ENCODE data around the gene CTNNB1. TPM values are rescaled to one million over a fixed set of nuclear protein-coding genes. Genes with fewer than 3 reads are reported as not detected.

CTNNB1 gene
- total and polyA plus RNA-seq, 2 of the 13 experiments (the other 11 are each of a cell fraction or from before 2014, with no cell fraction given), result 398 to 489 TPM

GRCh38 chr3:41267975-41268640 lies 68.8 kb downstream of the CTNNB1 start (continued):
- TF ChIP-seq KDM6A (CRISPR knock-in tag; IDR thresholded peaks at IDR 0.05; ENCODE audit: low read depth) (peak; percentile 68; the same call in 1 of the 2 replicates), USF2 (IDR thresholded peaks at IDR 0.05; ENCODE audit: low read depth, low read length) (0 out of 2 replicates have a peak, but pooled peaks have one; percentile 21), USF2 (CRISPR knock-in tag; IDR thresholded peaks at IDR 0.05; ENCODE audit: borderline replicate concordance) (no peak), IKZF4 (CRISPR knock-in tag; IDR thresholded peaks at IDR 0.05; ENCODE audit: borderline replicate concordance, low read depth, not compliant biosample characterization) (no peak), MLXIP (CRISPR knock-in tag; IDR thresholded peaks at IDR 0.05; ENCODE audit: borderline replicate concordance) (no peak), ZC3H4 (CRISPR knock-in tag; IDR thresholded peaks at IDR 0.05; ENCODE audit: borderline replicate concordance) (no peak), TOE1 (CRISPR knock-in tag; IDR thresholded peaks at IDR 0.05) (0 out of 2 replicates have a peak, but pooled peaks have one; percentile 77), ZNF230 (CRISPR knock-in tag; IDR thresholded peaks at IDR 0.05) (peak; percentile 79), GLMP (CRISPR knock-in tag; IDR thresholded peaks at IDR 0.05; ENCODE audit: borderline replicate concordance) (no peak), KLF6 (CRISPR knock-in tag; IDR thresholded peaks at IDR 0.05) (peak; percentile 79), ZNF296 (CRISPR knock-in tag; conservative IDR thresholded peaks at IDR 0.05) (no peak), EZH2 (conservative IDR thresholded peaks at IDR 0.05; ENCODE audit: low read depth, low read length) (no peak), TOPORS (CRISPR knock-in tag; IDR thresholded peaks at IDR 0.05) (no peak), ZNF550 (CRISPR knock-in tag; IDR thresholded peaks at IDR 0.05; ENCODE audit: borderline replicate concordance) (no peak), TCF7 (IDR thresholded peaks at IDR 0.05; ENCODE audit: low read depth) (peak; percentile 80), PBX3 (CRISPR knock-in tag; IDR thresholded peaks at IDR 0.05; ENCODE audit: borderline replicate concordance) (no peak), ZNF446 (CRISPR knock-in tag; IDR thresholded peaks at IDR 0.05) (no peak), ZBTB26 (CRISPR knock-in tag; IDR thresholded peaks at IDR 0.05; ENCODE audit: borderline replicate concordance) (peak; percentile 42; the same call in 1 of the 2 replicates), EED (CRISPR knock-in tag; IDR thresholded peaks at IDR 0.05) (no peak), ERF (CRISPR knock-in tag; IDR thresholded peaks at IDR 0.05) (peak; percentile 94), ZNF207 (IDR thresholded peaks at IDR 0.05; ENCODE audit: borderline replicate concordance) (no peak)

Measured in HepG2 (cell line).